ENCODE results near the gene CAMK2N1. TPM values are rescaled to one million over a fixed set of nuclear protein-coding genes. Genes with fewer than 3 reads are reported as not detected.

Gene CAMK2N1
- total and polyA plus RNA-seq, 2 donors: 17.1 to 22.0 TPM

GRCh38 chr1:20493309-20493708, 7.3 kb upstream of the CAMK2N1 start:
- H3K36me3 ChIP-seq (ENCODE audit: insufficient read depth): peaks cover 2% of the 10 kb centered on the region
- no peak overlapping the region for H3K4me3 ChIP-seq (ENCODE audit: low read depth, low read length)
- DNase-seq (ENCODE audit: extremely low spot score): no peak
- no peak overlapping the region for H3K27ac ChIP-seq (ENCODE audit: low read depth)
- WGBS: 49% methylated on average over 5 of the region's 5 CpGs
- H3K4me1 ChIP-seq (ENCODE audit: insufficient read depth): no peaks in the 10 kb centered on the region

- no peak for DNase-seq (ENCODE audit: extremely low spot score)
- H3K36me3 ChIP-seq (ENCODE audit: insufficient read depth): no peaks in the 10 kb centered on the region
- no peak overlapping the region for H3K4me3 ChIP-seq (ENCODE audit: low read depth, low read length)
- no peaks in the 10 kb centered on the region for H3K4me1 ChIP-seq (ENCODE audit: insufficient read depth)
- 75% methylated on average over 7 of the region's 7 CpGs for WGBS
- no peak overlapping the region for H3K27ac ChIP-seq (ENCODE audit: low read depth)
These were observed 6.7 kb upstream of the CAMK2N1 start for GRCh38 chr1:20492751-20493150.

- Histone ChIP-seq H3K4me3 (ENCODE audit: low read depth, low read length) (no peak overlapping the region), H3K4me1 (ENCODE audit: insufficient read depth) (no peaks in the 10 kb centered on the region), H3K27ac (ENCODE audit: low read depth) (no peak overlapping the region), H3K36me3 (ENCODE audit: insufficient read depth) (no peaks in the 10 kb centered on the region)
- 73% methylated on average over 7 of the region's 7 CpGs for WGBS
- DNase-seq (ENCODE audit: extremely low spot score): no peak
These were observed 5.9 kb upstream of the CAMK2N1 start for GRCh38 chr1:20491866-20492265.

- WGBS: 58% methylated on average over 6 of the region's 6 CpGs
- Histone ChIP-seq H3K4me1 (ENCODE audit: insufficient read depth) (no peaks in the 10 kb centered on the region), H3K27ac (ENCODE audit: low read depth) (no peak overlapping the region), H3K36me3 (ENCODE audit: insufficient read depth) (no peaks in the 10 kb centered on the region), H3K4me3 (ENCODE audit: low read depth, low read length) (no peak overlapping the region)
- DNase-seq (ENCODE audit: extremely low spot score): no peak
These were observed 5.2 kb upstream of the CAMK2N1 start for GRCh38 chr1:20491178-20491577.

- Histone ChIP-seq H3K27ac (ENCODE audit: low read depth) (no peak overlapping the region), H3K4me3 (ENCODE audit: low read depth, low read length) (no peak overlapping the region), H3K4me1 (ENCODE audit: insufficient read depth) (peaks cover 2% of the 10 kb centered on the region), H3K36me3 (ENCODE audit: insufficient read depth) (no peaks in the 10 kb centered on the region)
- 10% methylated on average over 4 of the region's 4 CpGs for WGBS
- DNase-seq (ENCODE audit: extremely low spot score): no peak
These were observed 1.2 kb upstream of the CAMK2N1 start for GRCh38 chr1:20487236-20487590.

GRCh38 chr1:20486457-20487235, 636 bp upstream of the CAMK2N1 start:
- Histone ChIP-seq H3K4me3 (ENCODE audit: low read depth, low read length) (peak overlapping the region; percentile 73), H3K36me3 (ENCODE audit: insufficient read depth) (no peaks in the 10 kb centered on the region), H3K27ac (ENCODE audit: low read depth) (no peak overlapping the region), H3K4me1 (ENCODE audit: insufficient read depth) (peaks cover 2% of the 10 kb centered on the region)
- DNase-seq (ENCODE audit: extremely low spot score): no peak
- 2% methylated on average over 51 of the region's 51 CpGs for WGBS

GRCh38 chr1:20484519-20485462, 1.2 kb downstream of the CAMK2N1 start:
- no peak for DNase-seq (ENCODE audit: extremely low spot score)
- Histone ChIP-seq H3K4me1 (ENCODE audit: insufficient read depth) (peaks cover 2% of the 10 kb centered on the region), H3K4me3 (ENCODE audit: low read depth, low read length) (peak overlapping the region; percentile 73), H3K27ac (ENCODE audit: low read depth) (no peak overlapping the region), H3K36me3 (ENCODE audit: insufficient read depth) (no peaks in the 10 kb centered on the region)
- 1% methylated on average over 89 of the region's 89 CpGs for WGBS

- peaks cover 2% of the 10 kb centered on the region for H3K4me1 ChIP-seq (ENCODE audit: insufficient read depth)
- no peaks in the 10 kb centered on the region for H3K36me3 ChIP-seq (ENCODE audit: insufficient read depth)
- DNase-seq (ENCODE audit: extremely low spot score): no peak
- 3% methylated on average over 58 of the region's 58 CpGs for whole genome bisulfite sequencing
- peak overlapping the region; percentile 73 for H3K4me3 ChIP-seq (ENCODE audit: low read depth, low read length)
- H3K27ac ChIP-seq (ENCODE audit: low read depth): no peak overlapping the region
These were observed 2.0 kb downstream of the CAMK2N1 start for GRCh38 chr1:20483833-20484518.

- Histone ChIP-seq H3K4me1 (ENCODE audit: insufficient read depth) (peaks cover 2% of the 10 kb centered on the region), H3K36me3 (ENCODE audit: insufficient read depth) (no peaks in the 10 kb centered on the region), H3K4me3 (ENCODE audit: low read depth, low read length) (peak overlapping the region; percentile 73), H3K27ac (ENCODE audit: low read depth) (no peak overlapping the region)
- WGBS: 53% methylated on average over 16 of the region's 16 CpGs
- no peak for DNase-seq (ENCODE audit: extremely low spot score)
These were observed 2.7 kb downstream of the CAMK2N1 start for GRCh38 chr1:20483098-20483832.

GRCh38 chr1:20481643-20482498, 4.1 kb downstream of the CAMK2N1 start:
- Histone ChIP-seq H3K4me3 (ENCODE audit: low read depth, low read length) (no peak overlapping the region), H3K36me3 (ENCODE audit: insufficient read depth) (no peaks in the 10 kb centered on the region), H3K27ac (ENCODE audit: low read depth) (no peak overlapping the region), H3K4me1 (ENCODE audit: insufficient read depth) (peaks cover 2% of the 10 kb centered on the region)
- no peak for DNase-seq (ENCODE audit: extremely low spot score)
- 80% methylated on average over 10 of the region's 10 CpGs for WGBS

GRCh38 chr1:20480951-20481617, 4.9 kb downstream of the CAMK2N1 start:
- Histone ChIP-seq H3K4me3 (ENCODE audit: low read depth, low read length) (no peak overlapping the region), H3K27ac (ENCODE audit: low read depth) (no peak overlapping the region), H3K36me3 (ENCODE audit: insufficient read depth) (no peaks in the 10 kb centered on the region), H3K4me1 (ENCODE audit: insufficient read depth) (peaks cover 2% of the 10 kb centered on the region)
- WGBS: 71% methylated on average over 7 of the region's 7 CpGs
- DNase-seq (ENCODE audit: extremely low spot score): no peak

All from urinary bladder (tissue), 4 donors.